Measurements from ENCODE around the gene TTLL12.

The TTLL12 gene

DNA sequence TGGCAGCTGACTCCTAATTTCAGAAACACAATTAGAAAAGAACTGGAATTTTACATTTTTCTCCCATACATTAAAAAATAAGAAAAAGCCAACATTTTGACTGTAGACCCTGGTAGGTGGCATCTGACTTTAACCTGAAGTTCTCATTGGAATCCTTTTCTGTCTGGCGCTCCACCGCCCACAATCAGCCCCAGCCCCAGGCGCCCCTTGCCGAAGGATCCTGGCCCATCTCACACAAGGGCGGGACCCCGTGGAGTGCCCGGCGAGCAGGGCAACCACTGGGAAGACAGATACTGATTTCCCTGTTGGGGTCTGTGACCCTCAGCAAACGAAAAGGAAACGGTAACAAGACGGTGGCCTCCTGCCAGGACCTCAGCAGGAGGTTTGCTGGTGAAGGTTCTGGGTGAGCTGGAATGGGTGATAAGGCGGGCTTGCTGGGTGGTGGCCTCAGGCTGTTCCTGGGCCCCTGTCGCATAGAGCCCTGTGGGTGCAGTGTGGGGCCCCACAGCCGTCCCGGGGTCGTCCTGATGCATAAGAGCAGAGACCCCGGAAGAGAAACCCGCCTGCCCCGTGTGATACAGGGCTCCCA, 19.8 kb downstream of the TTLL12 start:
- TF ChIP-seq ZNF274 (IDR thresholded peaks at IDR 0.05; ENCODE audit: low read depth, low read length) = no peak
- H3K4me3 ChIP-seq (ENCODE audit: low read length) = no peak overlapping the region

DNA sequence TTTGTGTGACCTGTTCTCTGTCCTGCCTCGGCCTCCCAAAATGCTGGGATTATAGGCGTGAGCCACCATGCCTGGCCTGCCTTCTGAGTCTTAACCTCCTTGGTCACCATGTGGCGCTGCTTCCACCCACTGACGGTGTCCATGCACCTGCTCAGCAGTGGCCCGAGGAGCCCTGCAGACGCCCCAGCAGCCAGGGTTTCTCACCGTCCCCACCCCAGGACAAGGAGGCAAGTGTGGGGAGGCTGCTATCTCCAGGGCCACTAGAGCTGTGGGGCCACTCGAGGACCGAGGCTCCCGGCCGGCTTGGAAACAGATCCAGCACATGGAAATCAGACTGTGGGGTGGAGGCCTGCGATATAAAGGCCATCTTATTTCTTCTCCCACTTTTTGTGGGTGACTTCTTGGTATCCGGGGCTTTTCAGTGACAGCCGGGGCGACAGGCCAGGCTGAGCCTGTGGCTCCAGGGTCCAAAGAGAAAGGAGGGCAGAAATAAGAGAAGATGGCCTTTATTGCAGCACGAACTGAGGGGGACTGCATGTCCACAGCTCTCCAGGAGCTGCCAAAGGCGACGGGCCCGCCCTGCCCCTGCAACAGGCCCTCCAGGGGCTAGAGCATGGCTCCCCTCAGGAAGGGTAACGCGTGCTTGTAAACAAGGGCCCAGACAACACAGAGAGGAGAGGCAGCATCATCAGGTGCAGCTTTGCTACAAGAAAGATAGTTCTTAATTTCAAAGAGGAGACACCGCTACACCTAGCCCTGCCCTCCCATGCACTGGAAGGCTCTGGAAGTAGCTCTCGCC, 20.6 kb downstream of the TTLL12 start:
- no peak overlapping the region for H3K4me3 ChIP-seq (ENCODE audit: low read length)
- no peak for TF ChIP-seq ZNF274 (IDR thresholded peaks at IDR 0.05; ENCODE audit: low read depth, low read length)

DNA sequence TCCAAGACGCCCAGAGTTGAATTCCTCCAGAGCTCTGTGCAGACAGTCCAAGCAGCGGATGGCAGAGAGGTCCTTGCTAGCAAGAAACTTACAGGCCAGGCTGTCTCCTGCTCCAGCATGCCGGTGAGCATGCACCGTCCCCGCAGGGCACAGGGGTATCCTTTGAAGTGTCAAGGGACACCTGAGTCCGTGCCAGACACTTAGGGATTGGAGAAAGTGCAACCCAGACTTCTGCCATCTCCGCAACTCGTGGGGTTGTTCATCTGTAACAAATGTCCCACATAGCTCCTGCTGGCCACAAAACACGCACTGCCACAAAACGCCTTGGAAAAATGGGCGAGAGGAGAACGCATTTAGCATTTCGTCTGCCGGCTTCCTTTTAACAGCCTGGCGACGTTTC, 22.3 kb downstream of the TTLL12 start:
- no peak for TF ChIP-seq ZNF274 (IDR thresholded peaks at IDR 0.05; ENCODE audit: low read depth, low read length)
- H3K4me3 ChIP-seq (ENCODE audit: low read length) = no peak overlapping the region

DNA sequence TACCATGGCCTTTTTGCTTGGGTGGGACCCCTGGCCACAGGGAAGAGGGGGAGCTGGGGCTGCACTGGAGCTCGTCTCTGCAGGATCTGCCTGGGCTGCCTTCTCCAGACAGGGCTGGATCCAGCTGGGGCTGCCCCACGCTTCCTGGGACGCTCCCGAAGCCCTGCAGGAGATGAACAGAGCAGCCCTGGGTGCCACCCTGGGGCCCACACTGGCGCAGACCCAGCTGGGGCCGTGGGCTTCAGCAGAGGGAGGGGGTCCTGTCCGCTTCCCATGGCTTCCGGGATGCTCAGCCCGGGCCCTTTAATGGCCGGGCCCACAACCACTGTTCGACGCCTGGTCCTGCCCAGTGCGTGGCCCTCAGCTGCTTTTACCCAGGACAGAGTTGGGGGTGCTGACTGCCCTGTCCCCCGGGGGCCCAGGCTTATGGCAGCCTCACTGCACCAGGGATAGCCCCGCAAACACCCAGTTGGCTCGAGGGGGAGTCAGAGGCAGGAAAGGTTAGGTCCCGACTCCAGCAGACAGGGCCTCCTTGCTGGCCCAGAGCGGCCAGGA, 23.6 kb downstream of the TTLL12 start:
- no peak for TF ChIP-seq ZNF274 (IDR thresholded peaks at IDR 0.05; ENCODE audit: low read depth, low read length)
- H3K4me3 ChIP-seq (ENCODE audit: low read length) = no peak overlapping the region

- H3K4me3 ChIP-seq (ENCODE audit: low read length) = no peak overlapping the region
- no peak for TF ChIP-seq ZNF274 (IDR thresholded peaks at IDR 0.05; ENCODE audit: low read depth, low read length)
These were observed 24.4 kb downstream of the TTLL12 start for GRCh38 chr22:43162412-43163150.

DNA sequence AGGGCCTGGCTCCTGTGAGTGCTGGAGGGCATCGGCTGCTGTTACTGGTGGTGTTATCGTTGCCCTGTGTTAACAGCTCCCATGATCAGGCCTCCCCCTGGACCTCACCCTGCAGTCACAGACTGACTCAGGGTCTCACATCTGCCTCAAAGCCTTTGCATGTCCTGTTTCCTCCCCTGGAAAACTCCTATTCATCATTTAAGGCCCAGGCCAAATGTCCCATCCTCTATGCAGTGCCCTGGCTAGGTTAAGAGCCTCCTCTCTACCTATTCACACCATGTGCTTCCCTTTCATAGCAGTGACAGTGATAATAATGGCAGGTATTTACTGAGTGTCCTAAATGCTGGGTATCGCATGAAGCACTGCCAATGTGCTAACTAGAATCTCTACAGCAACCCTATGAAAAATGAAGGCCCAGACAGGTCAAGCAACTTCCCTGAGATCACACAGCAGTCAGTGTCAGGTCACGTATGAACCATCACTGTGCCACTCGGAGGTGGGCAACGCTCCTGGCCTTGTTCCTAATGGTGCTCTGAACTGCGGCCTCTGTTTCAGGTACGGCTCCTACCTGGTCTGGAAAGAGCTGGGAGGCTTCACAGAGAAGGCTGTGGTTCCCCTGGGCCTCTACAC, 26.3 kb downstream of the TTLL12 start:
- H3K4me3 ChIP-seq (ENCODE audit: low read length) = no peak overlapping the region
- no peak for TF ChIP-seq ZNF274 (IDR thresholded peaks at IDR 0.05; ENCODE audit: low read depth, low read length)

- no peak for TF ChIP-seq ZNF274 (IDR thresholded peaks at IDR 0.05; ENCODE audit: low read depth, low read length)
- H3K4me3 ChIP-seq (ENCODE audit: low read length) = no peak overlapping the region
These were observed 27.3 kb downstream of the TTLL12 start for GRCh38 chr22:43159484-43160178.

DNA sequence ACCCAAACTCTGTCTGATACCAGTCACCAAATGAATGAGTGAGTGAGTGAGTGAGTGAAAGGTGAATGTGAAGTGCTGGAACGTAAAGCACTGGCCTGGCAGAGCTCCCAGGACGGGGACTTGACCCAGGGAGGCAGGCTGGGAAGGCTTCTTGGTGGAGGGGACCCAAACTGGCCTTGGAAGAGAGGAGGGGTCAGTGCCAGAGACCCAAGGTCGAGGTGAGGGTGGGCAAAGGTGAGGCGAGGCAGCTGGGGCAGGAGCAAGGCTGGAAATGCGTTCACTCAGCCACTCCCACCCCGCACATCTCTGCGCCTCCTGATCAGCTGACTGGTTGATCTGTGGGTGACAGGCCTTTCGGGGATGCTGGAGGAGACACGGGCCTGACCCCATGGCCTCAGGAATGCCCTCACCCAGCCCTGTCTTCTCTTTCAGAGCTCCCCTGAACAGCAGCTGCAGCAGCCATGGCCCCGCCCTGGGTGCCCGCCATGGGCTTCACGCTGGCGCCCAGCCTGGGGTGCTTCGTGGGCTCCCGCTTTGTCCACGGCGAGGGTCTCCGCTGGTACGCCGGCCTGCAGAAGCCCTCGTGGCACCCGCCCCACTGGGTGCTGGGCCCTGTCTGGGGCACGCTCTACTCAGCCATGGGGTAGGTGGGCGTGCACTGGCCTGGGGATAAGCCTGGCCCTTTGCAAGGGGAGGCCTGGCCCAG, 28.0 kb downstream of the TTLL12 start:
- no peak for TF ChIP-seq ZNF274 (IDR thresholded peaks at IDR 0.05; ENCODE audit: low read depth, low read length)
- no peak overlapping the region for H3K4me3 ChIP-seq (ENCODE audit: low read length)

GRCh38 chr22:43157874-43158546, 28.9 kb downstream of the TTLL12 start:
- no peak for TF ChIP-seq ZNF274 (IDR thresholded peaks at IDR 0.05; ENCODE audit: low read depth, low read length)
- no peak overlapping the region for H3K4me3 ChIP-seq (ENCODE audit: low read length)

DNA sequence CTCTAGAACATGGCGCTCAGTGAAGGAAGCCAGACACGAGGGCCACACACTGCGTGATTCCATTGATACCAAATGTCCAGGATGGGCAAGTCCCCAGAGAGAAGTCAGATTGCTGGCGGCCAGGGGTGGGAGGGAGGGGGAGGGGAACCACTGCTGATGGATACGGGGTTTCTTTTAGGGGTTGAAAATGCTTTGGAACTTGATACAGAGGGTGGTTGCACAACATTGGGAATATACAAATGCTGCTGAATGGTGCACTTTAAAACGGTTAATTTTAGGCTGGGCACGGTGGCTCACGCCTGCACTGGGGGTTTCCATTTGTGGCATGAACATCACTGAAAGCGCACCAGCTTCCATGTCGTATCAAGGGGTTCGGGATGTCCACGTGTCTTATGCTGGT, 30.5 kb downstream of the TTLL12 start:
- no peak overlapping the region for H3K4me3 ChIP-seq (ENCODE audit: low read length)
- TF ChIP-seq ZNF274 (IDR thresholded peaks at IDR 0.05; ENCODE audit: low read depth, low read length) = no peak

DNA sequence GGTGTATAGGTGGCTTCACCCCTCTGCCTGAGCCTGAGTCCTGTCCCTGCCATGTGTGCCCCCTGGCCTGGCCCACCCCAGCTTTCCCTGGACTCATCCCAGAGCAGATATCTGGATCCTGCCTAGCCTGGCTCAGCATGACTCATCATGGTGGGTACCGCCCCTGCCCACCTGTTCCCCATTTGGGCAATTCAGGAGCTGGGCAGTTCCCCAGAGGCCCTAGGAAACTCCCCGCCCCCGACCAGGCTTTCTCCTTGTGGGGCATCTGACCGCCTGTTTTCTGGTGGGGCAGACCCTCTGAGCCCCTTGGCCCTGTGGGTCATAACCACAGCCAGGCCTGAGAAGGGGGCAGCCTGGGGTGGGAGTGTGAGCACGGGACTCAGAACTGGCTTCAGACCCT, 31.1 kb downstream of the TTLL12 start:
- no peak overlapping the region for H3K4me3 ChIP-seq (ENCODE audit: low read length)
- no peak for TF ChIP-seq ZNF274 (IDR thresholded peaks at IDR 0.05; ENCODE audit: low read depth, low read length)

DNA sequence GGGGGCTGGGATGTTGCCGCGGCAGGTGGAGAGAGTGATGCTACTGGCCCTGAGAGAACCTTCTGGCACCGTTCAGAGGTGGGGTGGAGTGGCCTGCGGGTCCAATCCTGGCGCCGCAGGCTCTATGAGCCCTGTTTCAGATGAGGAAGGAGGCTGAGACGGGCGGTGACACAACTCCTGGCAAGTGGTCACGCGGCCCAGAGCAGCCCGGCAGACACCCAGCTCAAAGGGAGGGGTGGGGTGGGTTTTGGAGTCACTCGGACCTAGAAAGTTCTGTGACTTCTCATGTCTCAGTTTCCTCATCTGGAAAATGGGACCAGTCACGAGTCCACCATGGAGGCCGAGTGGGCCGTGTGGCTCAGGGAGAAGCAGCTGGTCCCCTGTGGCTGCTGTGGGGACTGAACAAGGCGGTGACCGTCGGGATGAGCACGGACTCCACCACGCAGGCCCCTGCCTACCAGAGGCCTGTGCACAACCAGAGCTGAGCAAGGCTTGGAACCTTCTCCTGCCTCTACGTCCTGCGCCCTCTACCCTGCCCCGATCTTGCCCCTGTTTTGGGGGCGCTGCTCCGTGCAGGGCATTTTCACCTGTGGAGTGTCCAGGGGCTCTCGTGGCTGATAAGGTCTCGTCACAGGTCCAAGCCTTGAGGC, 31.9 kb downstream of the TTLL12 start:
- no peak overlapping the region for H3K4me3 ChIP-seq (ENCODE audit: low read length)
- TF ChIP-seq ZNF274 (IDR thresholded peaks at IDR 0.05; ENCODE audit: low read depth, low read length) = no peak

Measured in GM08714 (cell line).